DOHH2 (cell line): ENCODE data around the gene DNMT3A.

Source experiments
- H3F3A ChIP-seq: fragments of 200-600 bp; sonication (generic), shearing (Covaris generic); 2 replicates; pipeline ENCODE4 v1.6.0; 2016; ENCODE audit warnings: antibody characterized with exemption, mild to moderate bottlenecking; ENCODE audit not compliant: control insufficient read depth, insufficient read depth
- H3K27ac ChIP-seq: fragments of 200-600 bp; sonication (generic); 2 replicates; pipeline ENCODE4 v1.5.1; 2014; ENCODE audit warnings: low read depth, mild to moderate bottlenecking, low read length, moderate library complexity
- H3K27me3 ChIP-seq: fragments of 200-600 bp; sonication (generic); 2 replicates; pipeline ENCODE4 v1.6.1; 2014; ENCODE audit warnings: mild to moderate bottlenecking, low read length, mixed read lengths; ENCODE audit not compliant: control insufficient read depth
- H3K36me3 ChIP-seq: fragments of 200-600 bp; sonication (generic); 2 replicates; pipeline ENCODE4 v1.6.1; 2014; ENCODE audit warnings: mild to moderate bottlenecking, low read length, moderate library complexity, mixed read lengths; ENCODE audit not compliant: control insufficient read depth
- H3K4me1 ChIP-seq: fragments of 200-600 bp; sonication (generic); 2 replicates; pipeline ENCODE4 v1.6.1; 2014; ENCODE audit warnings: mild to moderate bottlenecking, low read length, mixed read lengths; ENCODE audit not compliant: control insufficient read depth
- H3K4me2 ChIP-seq: fragments of 200-600 bp; sonication (generic); 2 replicates; pipeline ENCODE4 v1.6.0; 2014; ENCODE audit warnings: mild to moderate bottlenecking, low read length, moderate library complexity
- H3K4me3 ChIP-seq: fragments of 200-600 bp; sonication (generic); 2 replicates; pipeline ENCODE4 v1.5.1; 2014; ENCODE audit warnings: mild to moderate bottlenecking, low read length, mixed read lengths
- H3K79me2 ChIP-seq: fragments of 200-600 bp; sonication (generic); 2 replicates; pipeline ENCODE4 v1.6.1; 2014; ENCODE audit warnings: mild to moderate bottlenecking, low read length, mixed read lengths; ENCODE audit not compliant: control insufficient read depth
- H3K9me2 ChIP-seq: fragments of 200-600 bp; sonication (generic); replicated peaks from 2 replicates; pipeline ENCODE4 v1.6.1; 2014; ENCODE audit warnings: mild to moderate bottlenecking, low read length, mixed read lengths; ENCODE audit not compliant: control insufficient read depth
- H3K9me3 ChIP-seq: fragments of 200-600 bp; sonication (generic); 2 replicates; pipeline ENCODE4 v1.6.1; 2014; ENCODE audit warnings: antibody characterized with exemption, low read length, mixed read lengths; ENCODE audit not compliant: control insufficient read depth, insufficient read depth
- H4K20me1 ChIP-seq: fragments of 200-600 bp; sonication (generic); 2 replicates; pipeline ENCODE4 v1.6.0; 2014; ENCODE audit warnings: low read depth, mild to moderate bottlenecking, antibody characterized with exemption, low read length, moderate library complexity; ENCODE audit not compliant: control insufficient read depth, insufficient read depth
- EZH2phosphoT487 ChIP-seq: fragments of 200-600 bp; sonication (generic); IDR thresholded peaks from 2 replicates; pipeline ENCODE4 v1.6.1; 2017; ENCODE audit warnings: borderline replicate concordance, mild to moderate bottlenecking, antibody characterized with exemption, low read length, moderate library complexity, mixed read lengths
- TF ChIP-seq, protein P1 (sequence below): fragments of 200-600 bp; sonication (generic); IDR thresholded peaks from one replicate; pipeline ENCODE4 v1.5.1; 2014; ENCODE audit warnings: antibody characterized with exemption, mild to moderate bottlenecking, low read depth, low read length; ENCODE audit not compliant: poor library complexity, severe bottlenecking

Gene DNMT3A

DNA sequence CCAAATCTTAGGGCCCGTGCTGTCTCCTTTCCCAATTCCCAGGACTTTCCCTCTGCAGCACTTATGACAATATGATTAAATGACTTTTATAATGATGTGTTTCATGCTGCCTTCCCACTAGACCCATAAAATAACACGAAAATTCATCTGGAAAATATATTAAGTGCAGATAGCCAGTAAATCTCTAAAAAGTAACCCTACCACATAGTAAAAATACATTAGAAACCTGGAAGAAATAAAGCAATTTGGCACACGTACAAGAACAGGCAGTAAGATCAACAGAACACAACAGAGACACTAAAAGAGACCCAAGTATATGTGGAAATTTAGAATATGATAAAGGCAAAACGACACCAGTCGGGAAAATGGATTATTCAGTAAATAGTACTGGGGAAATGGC is 143.1 kb downstream of the DNMT3A start:
- Histone ChIP-seq H3K9me3 (no peaks in the 10 kb centered on the region), H3K27me3 (peaks cover 47% of the 10 kb centered on the region), H3F3A (no peaks in the 10 kb centered on the region), H3K27ac (no peak overlapping the region), H3K9me2 (no peaks in the 10 kb centered on the region), H4K20me1 (peaks cover 4% of the 10 kb centered on the region; the same call in 1 of the 2 replicates), H3K79me2 (no peaks in the 10 kb centered on the region), H3K36me3 (no peaks in the 10 kb centered on the region), H3K4me2 (no peak overlapping the region), H3K4me3 (no peak overlapping the region), H3K4me1 (peaks cover 22% of the 10 kb centered on the region)
- TF ChIP-seq, protein P1, sequence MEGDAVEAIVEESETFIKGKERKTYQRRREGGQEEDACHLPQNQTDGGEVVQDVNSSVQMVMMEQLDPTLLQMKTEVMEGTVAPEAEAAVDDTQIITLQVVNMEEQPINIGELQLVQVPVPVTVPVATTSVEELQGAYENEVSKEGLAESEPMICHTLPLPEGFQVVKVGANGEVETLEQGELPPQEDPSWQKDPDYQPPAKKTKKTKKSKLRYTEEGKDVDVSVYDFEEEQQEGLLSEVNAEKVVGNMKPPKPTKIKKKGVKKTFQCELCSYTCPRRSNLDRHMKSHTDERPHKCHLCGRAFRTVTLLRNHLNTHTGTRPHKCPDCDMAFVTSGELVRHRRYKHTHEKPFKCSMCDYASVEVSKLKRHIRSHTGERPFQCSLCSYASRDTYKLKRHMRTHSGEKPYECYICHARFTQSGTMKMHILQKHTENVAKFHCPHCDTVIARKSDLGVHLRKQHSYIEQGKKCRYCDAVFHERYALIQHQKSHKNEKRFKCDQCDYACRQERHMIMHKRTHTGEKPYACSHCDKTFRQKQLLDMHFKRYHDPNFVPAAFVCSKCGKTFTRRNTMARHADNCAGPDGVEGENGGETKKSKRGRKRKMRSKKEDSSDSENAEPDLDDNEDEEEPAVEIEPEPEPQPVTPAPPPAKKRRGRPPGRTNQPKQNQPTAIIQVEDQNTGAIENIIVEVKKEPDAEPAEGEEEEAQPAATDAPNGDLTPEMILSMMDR, result no peak
- no peak for TF ChIP-seq EZH2phosphoT487

DNA sequence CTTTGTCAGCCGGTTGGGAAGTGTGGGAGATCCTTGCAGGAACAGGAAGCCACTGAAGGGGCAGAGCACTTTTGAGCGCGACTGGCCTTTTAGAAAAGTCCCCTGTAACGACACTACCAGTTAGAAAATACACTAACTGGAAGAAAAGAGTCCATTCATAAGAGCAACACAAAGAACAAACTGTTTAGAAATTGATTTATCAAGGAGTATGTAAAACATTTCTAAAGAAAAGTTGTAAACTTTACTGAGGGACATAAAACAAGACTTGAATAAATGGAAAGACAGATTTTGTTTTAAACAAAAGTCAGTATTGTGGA is 143.6 kb downstream of the DNMT3A start:
- Histone ChIP-seq H3K27me3 (peaks cover 43% of the 10 kb centered on the region), H4K20me1 (peaks cover 4% of the 10 kb centered on the region; the same call in 1 of the 2 replicates), H3K79me2 (no peaks in the 10 kb centered on the region), H3K36me3 (no peaks in the 10 kb centered on the region), H3K9me3 (no peaks in the 10 kb centered on the region), H3K9me2 (no peaks in the 10 kb centered on the region), H3F3A (no peaks in the 10 kb centered on the region), H3K27ac (no peak overlapping the region), H3K4me2 (no peak overlapping the region), H3K4me1 (peaks cover 22% of the 10 kb centered on the region), H3K4me3 (no peak overlapping the region)
- TF ChIP-seq EZH2phosphoT487, result no peak
- TF ChIP-seq, protein P1, result no peak

DNA sequence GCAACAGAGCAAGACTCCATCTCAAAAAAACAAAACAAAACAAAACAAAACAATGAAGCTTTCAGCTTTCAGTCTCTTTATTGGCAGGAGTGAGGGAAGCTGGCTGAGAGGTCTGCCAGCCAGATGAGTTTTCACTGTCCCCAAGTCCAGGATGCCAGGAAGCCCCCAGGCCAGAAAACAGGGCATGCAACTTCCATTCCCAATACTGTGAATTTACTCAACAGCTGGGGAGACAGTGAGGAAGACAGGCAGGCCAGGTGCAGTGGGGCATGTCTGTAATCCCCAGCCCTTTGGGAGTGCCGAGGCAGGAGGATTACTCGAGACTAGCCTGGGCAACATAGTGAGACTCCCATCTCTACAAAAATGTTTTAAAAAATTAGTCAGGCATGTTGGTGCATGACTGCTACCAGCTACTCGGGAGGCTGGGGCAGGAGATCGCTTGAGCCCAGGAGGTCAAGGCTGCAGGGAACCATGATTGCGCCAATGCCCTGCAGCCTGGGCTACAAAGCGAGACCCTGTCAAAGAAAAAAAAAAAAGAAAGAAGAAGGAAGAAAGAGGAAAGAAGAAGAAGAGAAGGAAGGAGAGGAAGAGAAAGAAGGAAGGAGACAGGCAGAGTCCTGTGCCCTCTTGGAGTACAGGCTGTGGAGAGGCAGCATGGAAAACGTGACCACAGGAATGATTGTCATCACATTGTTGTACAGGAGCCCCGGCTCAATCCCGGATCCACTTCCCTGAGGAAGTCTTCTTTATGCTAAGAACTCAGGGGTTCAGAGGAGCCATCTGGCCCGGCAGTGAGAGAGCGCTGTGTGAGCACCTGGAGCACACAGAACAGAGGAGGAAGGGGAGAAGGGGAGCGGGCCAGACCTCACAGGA is 144.2 kb downstream of the DNMT3A start:
- TF ChIP-seq, protein P1, result no peak
- TF ChIP-seq EZH2phosphoT487, result no peak
- H3K4me1 ChIP-seq, result peaks cover 20% of the 10 kb centered on the region
- peaks cover 39% of the 10 kb centered on the region for H3K27me3 ChIP-seq
- no peaks in the 10 kb centered on the region for H3K36me3 ChIP-seq
- no peaks in the 10 kb centered on the region for H3K9me2 ChIP-seq
- no peaks in the 10 kb centered on the region for H3F3A ChIP-seq
- H4K20me1 ChIP-seq, result peaks cover 4% of the 10 kb centered on the region; the same call in 1 of the 2 replicates
- no peak overlapping the region for H3K4me2 ChIP-seq
- H3K27ac ChIP-seq, result no peak overlapping the region
- no peaks in the 10 kb centered on the region for H3K9me3 ChIP-seq
- H3K4me3 ChIP-seq, result no peak overlapping the region
- no peaks in the 10 kb centered on the region for H3K79me2 ChIP-seq
